A549 (cell line): ENCODE results near the gene BBX.

Experiments used
- BHLHE40 ChIP-seq: IDR thresholded peaks from 2 replicates; pipeline ENCODE4 v1.6.1; 2012; ENCODE audit warnings: low read depth, low read length, inconsistent platforms
- CHD2 ChIP-seq: fragments of 150-350 bp; IDR thresholded peaks from 2 replicates; pipeline ENCODE4 v1.6.1; 2014; ENCODE audit warnings: low read length; ENCODE audit not compliant: partially characterized antibody
- CHD4 ChIP-seq: fragments of 200-600 bp; sonication (generic); IDR thresholded peaks from 2 replicates; pipeline ENCODE4 v1.6.1; 2016; ENCODE audit warnings: antibody characterized with exemption, mild to moderate bottlenecking, borderline replicate concordance
- CTCF ChIP-seq: fragments of >200 bp; sonication (Bioruptor Twin); formaldehyde crosslinking; IDR thresholded peaks from 3 replicates; pipeline ENCODE4 v1.5.1; 2016
- ESRRA ChIP-seq: fragments of 150-350 bp; IDR thresholded peaks from 2 replicates; pipeline ENCODE4 v1.6.1; 2014; ENCODE audit warnings: mild to moderate bottlenecking, low read length, borderline replicate concordance
- HMGXB4 ChIP-seq: fragments of 250-450 bp; sonication (Bioruptor Pico); IDR thresholded peaks from 2 replicates; pipeline ENCODE4 v1.5.0; 2021; ENCODE audit warnings: mild to moderate bottlenecking, moderate library complexity, borderline replicate concordance
- JUN ChIP-seq, 2 experiments: fragments of >200 bp; sonication (Bioruptor Twin); formaldehyde crosslinking; IDR thresholded peaks; 2 replicates in 1 of 2; 3 replicates in 1 of 2; pipeline ENCODE4 v1.6.1; 2016 to 2017
- MYC ChIP-seq: IDR thresholded peaks from 2 replicates; pipeline ENCODE4 v1.6.1; 2012; ENCODE audit warnings: mild to moderate bottlenecking, inconsistent platforms, low read length, improper control_type of control experiment, borderline replicate concordance
- NFE2L2 ChIP-seq: fragments of 150-350 bp; conservative IDR thresholded peaks from 2 replicates; pipeline ENCODE4 v1.6.1; 2014; ENCODE audit warnings: low read length
- POLR2AphosphoS2 ChIP-seq: conservative IDR thresholded peaks from 2 replicates; pipeline ENCODE4 v1.6.1; 2012; ENCODE audit warnings: low read length, improper control_type of control experiment, inconsistent platforms
- RNF2 ChIP-seq: fragments of 200-600 bp; sonication (generic); IDR thresholded peaks from 2 replicates; pipeline ENCODE4 v1.6.1; 2016; ENCODE audit warnings: low read depth, mild to moderate bottlenecking, antibody characterized with exemption, moderate library complexity, borderline replicate concordance

- TF ChIP-seq NFE2L2 (no peak), CTCF (no peak), BHLHE40 (no peak), CHD4 (no peak), CHD2 (no peak), ESRRA (no peak), MYC (no peak), POLR2AphosphoS2 (no peak), RNF2 (no peak), HMGXB4 (no peak), JUN (IDR thresholded peaks at IDR 0.05) (no peak)
These were observed 195.8 kb downstream of the BBX start for GRCh38 chr3:107718547-107718946.
